Activated T-cell treated with anti-CD3 and anti-CD28 coated beads, Interleukin-2, amount 50 U/mL, for 4 hours (primary cell): ENCODE data around the gene CCDC86. TPM values are rescaled to one million over a fixed set of nuclear protein-coding genes. Genes with fewer than 3 reads are reported as not detected.

Experiments used
- ATAC-seq, 2 donors: fragments of 200-7000 bp; cut with Tn5 transposase; one replicate each; pipeline ENCODE4 v1.10.0; 2021
- DNase-seq: peaks from one replicate; pipeline ENCODE4 v3.0.0-alpha.2; 2020
- H3K27me3 Mint-ChIP-seq: one replicate; pipeline ENCODE4 v1.8.0; 2021; ENCODE audit warnings: low read depth, mixed read lengths
- H3K36me3 Mint-ChIP-seq: one replicate; pipeline ENCODE4 v1.8.0; 2022; ENCODE audit warnings: mixed read lengths; ENCODE audit not compliant: insufficient read depth
- H3K4me1 Mint-ChIP-seq: one replicate; pipeline ENCODE4 v1.8.0; 2021; ENCODE audit warnings: low read depth, mixed read lengths
- H3K4me3 Mint-ChIP-seq: one replicate; pipeline ENCODE4 v1.8.0; 2021; ENCODE audit warnings: mild to moderate bottlenecking, moderate library complexity, mixed read lengths
- H3K9me3 Mint-ChIP-seq: one replicate; pipeline ENCODE4 v1.8.0; 2021; ENCODE audit warnings: mixed read lengths
- total RNA-seq, 3 donors: library from RNA; stranded (reverse); gene quantifications; one replicate each; pipeline ENCODE4 v1.2.1, GENCODE V29; 2021

Gene CCDC86
- total RNA-seq, 3 donors from 2014 or later: 182 to 218 (median 190) TPM

DNA sequence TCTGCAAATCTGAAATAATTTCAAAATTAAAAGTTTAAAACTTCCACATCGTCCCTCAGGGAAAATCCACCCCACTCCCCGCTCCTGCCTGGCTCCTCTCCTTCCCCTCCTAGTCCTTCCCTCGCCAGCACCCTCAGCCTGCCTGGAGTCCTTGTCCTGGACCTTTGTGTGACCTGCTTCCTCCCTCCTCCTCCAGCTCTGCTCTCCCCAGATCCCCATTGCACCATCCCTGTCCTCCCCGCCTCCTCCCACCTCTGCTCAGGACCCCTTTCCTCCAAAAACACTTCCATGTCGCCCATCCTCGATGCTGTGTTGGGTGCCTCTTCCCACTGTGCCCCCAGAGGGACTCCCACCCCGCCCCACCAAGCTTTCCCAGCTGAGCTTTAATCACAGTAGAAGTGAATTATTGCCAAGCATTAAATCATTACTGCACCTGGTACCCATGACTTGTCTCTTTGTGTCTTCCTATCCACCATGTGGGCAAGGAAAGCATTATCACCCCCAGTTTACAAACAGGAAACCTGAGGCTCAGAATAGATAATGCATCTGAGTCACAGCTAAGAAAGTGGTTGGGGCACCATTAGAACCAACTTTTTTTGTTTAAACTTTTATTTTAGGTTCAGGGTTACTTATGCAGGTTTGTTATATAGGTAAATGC, 23.1 kb downstream of the CCDC86 start:
- no peak for DNase-seq
- no peaks in the 10 kb centered on the region for H3K36me3 Mint-ChIP-seq
- no peaks in the 10 kb centered on the region for H3K9me3 Mint-ChIP-seq
- ATAC-seq: peak in 1 of 2 donors; percentile 37
- H3K4me1 Mint-ChIP-seq: no peaks in the 10 kb centered on the region
- H3K27me3 Mint-ChIP-seq: no peaks in the 10 kb centered on the region
- H3K4me3 Mint-ChIP-seq: no peak overlapping the region

- ATAC-seq (no peak), DNase-seq (no peak)
- no peaks in the 10 kb centered on the region for H3K27me3 Mint-ChIP-seq
- H3K36me3 Mint-ChIP-seq: no peaks in the 10 kb centered on the region
- no peaks in the 10 kb centered on the region for H3K9me3 Mint-ChIP-seq
- no peak within 1 kb of the TSS for H3K4me3 Mint-ChIP-seq
- H3K4me1 Mint-ChIP-seq: peaks cover 8% of the 10 kb centered on the region
Observed at GRCh38 chr11:60866911-60867870, 25.3 kb downstream of the CCDC86 start, which contains the start of gene ZP1. Gene ZP1 (plus strand): TSS chr11:60867542. CDS start chr11:60867562, 20 bp downstream.

DNA sequence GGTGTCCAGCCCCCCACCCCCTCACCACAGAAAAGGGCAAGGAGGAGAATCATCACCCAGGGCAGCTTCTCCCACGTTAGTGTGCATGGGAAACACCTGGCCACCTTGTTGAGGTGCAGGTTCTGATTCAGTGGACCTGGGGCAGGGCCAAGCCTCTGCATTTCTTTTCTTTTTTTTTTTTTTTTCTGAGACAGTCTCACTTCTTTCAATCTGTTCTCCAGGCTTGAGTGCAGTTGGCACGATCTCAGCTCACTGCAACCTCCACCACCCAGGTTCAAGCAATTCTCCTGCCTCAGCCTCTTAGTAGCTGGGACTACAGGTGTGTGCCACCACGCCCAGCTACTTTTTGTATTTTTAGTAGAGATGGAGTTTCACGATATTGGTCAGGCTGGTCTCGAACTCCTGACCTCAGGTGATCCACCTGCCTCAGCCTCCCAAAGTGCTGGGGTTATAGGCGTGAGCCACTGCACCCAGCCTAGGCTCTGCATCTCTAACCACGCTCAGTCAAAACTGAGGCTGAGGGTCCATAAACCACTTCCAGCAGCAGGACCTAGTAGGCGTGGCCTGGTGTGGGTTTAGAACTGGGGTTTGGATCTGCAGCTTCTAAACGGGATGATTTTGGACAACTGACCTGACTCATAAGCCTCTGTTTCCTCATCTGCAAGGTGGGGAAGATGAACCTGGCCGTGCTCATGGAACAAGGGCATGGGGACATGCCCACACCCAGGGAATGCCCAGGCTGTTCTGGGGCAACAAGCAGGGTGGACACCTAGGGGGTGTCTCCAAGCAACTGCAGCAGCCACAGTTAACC, 26.2 kb downstream of the CCDC86 start:
- Mint-ChIP-seq H3K36me3 (no peaks in the 10 kb centered on the region), H3K27me3 (no peaks in the 10 kb centered on the region), H3K9me3 (no peaks in the 10 kb centered on the region), H3K4me3 (no peak overlapping the region), H3K4me1 (peaks cover 10% of the 10 kb centered on the region)
- no peak for ATAC-seq
- DNase-seq: no peak

GRCh38 chr11:60868682-60869450, 27.0 kb downstream of the CCDC86 start:
- Mint-ChIP-seq H3K4me1 (peaks cover 13% of the 10 kb centered on the region), H3K9me3 (no peaks in the 10 kb centered on the region), H3K27me3 (no peaks in the 10 kb centered on the region), H3K36me3 (no peaks in the 10 kb centered on the region), H3K4me3 (no peak overlapping the region)
- DNase-seq (no peak), ATAC-seq (no peak)

DNA sequence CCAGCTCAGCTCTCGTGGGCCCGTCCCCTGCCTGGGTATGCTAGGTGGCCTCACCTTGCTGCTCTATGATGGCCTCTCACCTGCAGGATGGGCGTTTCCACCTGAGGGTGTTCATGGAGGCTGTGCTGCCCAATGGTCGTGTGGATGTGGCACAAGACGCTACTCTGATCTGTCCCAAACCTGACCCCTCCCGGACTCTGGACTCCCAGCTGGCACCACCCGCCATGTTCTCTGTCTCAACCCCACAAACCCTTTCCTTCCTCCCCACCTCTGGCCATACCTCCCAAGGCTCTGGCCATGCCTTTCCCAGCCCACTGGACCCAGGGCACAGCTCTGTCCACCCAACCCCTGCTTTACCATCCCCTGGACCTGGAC, 27.5 kb downstream of the CCDC86 start:
- H3K36me3 Mint-ChIP-seq: no peaks in the 10 kb centered on the region
- H3K27me3 Mint-ChIP-seq: no peaks in the 10 kb centered on the region

DNA sequence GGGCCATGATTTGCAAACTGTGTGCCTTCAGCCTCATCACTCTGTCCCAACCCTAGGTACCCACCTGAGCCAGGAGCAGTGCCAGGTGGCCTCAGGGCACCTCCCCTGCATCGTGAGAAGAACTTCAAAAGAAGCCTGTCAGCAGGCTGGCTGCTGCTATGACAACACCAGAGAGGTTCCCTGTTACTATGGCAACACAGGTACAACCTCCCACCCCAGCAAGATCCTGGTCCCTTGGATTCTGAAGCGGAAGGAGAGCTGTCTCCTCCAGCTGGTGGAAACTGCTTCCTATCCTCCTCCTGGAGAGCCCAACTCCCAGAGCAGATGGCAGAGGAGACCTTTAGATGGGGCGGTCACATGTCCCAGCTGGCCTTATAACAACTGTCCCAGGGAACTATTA, 28.4 kb downstream of the CCDC86 start:
- no peaks in the 10 kb centered on the region for H3K27me3 Mint-ChIP-seq
- H3K4me1 Mint-ChIP-seq: peaks cover 13% of the 10 kb centered on the region
- DNase-seq (no peak), ATAC-seq (no peak)
- no peak overlapping the region for H3K4me3 Mint-ChIP-seq
- no peaks in the 10 kb centered on the region for H3K9me3 Mint-ChIP-seq
- no peaks in the 10 kb centered on the region for H3K36me3 Mint-ChIP-seq

More for the DNA sequence above, 27.5 kb downstream of the CCDC86 start:
- no peak for DNase-seq
- ATAC-seq: no peak
- Mint-ChIP-seq H3K9me3 (no peaks in the 10 kb centered on the region), H3K4me1 (peaks cover 13% of the 10 kb centered on the region), H3K4me3 (no peak overlapping the region)

DNA sequence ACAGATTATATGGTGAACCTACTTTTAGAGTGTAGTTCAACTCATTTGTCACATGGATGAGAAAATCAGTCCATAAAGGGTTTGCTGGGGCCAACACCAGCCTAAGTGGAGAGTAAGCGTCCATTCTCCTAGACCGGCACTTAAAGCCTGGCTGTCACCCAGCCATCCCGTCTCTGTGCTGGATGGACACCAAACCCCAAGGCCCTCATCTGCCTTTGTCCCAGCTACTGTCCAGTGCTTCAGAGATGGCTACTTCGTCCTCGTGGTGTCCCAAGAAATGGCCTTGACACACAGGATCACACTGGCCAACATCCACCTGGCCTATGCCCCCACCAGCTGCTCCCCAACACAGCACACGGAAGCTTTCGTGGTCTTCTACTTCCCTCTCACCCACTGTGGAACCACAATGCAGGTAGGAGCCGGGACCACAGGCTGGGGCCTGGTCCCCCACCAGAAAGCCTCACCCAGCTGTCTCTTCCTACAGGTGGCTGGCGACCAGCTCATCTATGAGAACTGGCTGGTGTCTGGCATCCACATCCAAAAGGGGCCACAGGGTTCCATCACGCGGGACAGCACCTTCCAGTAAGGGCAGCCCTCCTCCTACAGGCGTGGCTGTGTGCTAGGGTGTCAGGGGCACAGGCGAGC, 28.9 kb downstream of the CCDC86 start:
- Mint-ChIP-seq H3K4me1 (peaks cover 13% of the 10 kb centered on the region), H3K27me3 (no peaks in the 10 kb centered on the region)
- DNase-seq: no peak

DNA sequence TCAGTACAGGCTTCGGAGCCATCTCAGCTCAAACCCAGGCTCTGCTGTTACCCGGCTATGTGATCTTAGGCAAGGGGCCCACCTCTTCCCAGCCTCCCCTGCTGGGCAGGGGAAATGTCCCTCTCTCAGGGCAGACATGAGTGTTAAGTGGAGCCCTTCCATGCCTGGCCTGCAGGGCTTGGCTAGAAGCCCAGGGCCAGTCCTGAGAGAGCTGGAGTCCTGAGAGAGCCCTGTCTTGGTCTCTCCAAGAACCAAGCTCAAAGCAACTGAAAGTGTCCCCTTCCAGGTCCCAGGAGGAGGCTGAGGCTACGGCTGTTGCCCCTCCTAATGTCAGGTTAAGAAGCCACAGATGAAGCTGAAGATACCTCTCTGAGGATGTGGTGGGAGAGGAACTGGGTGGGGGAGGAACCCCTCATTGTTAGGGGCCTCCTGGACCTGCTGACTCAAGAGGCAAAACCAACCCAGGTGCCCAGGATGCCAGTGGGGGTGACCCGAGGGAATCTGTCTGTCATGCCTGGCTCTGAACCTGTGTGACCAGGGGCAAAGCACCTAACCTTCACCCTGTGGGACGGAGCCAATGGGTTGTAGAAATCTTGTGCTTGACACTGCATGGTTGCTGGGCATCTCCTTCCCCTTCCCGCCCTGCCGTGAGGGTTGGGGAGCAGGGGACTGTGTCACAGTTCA, 29.6 kb downstream of the CCDC86 start:
- no peak for DNase-seq
- no peaks in the 10 kb centered on the region for H3K9me3 Mint-ChIP-seq
- no peak overlapping the region for H3K4me3 Mint-ChIP-seq
- H3K4me1 Mint-ChIP-seq: peaks cover 13% of the 10 kb centered on the region
- H3K36me3 Mint-ChIP-seq: no peaks in the 10 kb centered on the region
- ATAC-seq: peak; percentile 13 to 42
- H3K27me3 Mint-ChIP-seq: no peaks in the 10 kb centered on the region

More for the DNA sequence above, 28.9 kb downstream of the CCDC86 start:
- Mint-ChIP-seq H3K9me3 (no peaks in the 10 kb centered on the region), H3K36me3 (no peaks in the 10 kb centered on the region), H3K4me3 (no peak overlapping the region)
- ATAC-seq: peak in 1 of 2 donors; percentile 12

GRCh38 chr11:60872124-60872960, 30.4 kb downstream of the CCDC86 start:
- DNase-seq (no peak), ATAC-seq (no peak)
- no peaks in the 10 kb centered on the region for H3K27me3 Mint-ChIP-seq
- peaks cover 3% of the 10 kb centered on the region for H3K36me3 Mint-ChIP-seq
- H3K4me1 Mint-ChIP-seq: peaks cover 13% of the 10 kb centered on the region
- H3K9me3 Mint-ChIP-seq: no peaks in the 10 kb centered on the region
- no peak overlapping the region for H3K4me3 Mint-ChIP-seq

DNA sequence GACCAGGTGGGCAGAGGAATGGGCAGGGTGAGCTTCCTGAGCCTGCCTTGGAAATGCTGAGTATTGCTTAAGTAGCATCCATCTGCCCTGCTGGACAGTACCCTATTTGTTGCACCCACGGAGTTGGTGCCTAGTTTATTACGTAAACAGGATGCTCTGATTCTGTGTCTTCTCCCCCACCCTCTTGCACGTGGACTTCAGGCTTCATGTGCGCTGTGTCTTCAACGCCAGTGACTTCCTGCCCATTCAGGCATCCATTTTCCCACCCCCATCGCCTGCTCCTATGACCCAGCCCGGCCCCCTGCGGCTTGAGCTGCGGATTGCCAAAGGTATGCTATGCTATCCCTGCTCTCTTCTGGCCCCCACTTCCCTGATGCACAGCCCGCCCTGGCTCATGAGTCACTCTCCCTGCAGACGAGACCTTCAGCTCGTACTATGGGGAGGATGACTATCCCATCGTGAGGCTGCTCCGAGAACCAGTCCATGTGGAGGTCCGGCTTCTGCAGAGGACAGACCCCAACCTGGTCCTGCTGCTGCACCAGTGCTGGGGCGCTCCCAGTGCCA, 31.1 kb downstream of the CCDC86 start:
- Mint-ChIP-seq H3K36me3 (peaks cover 8% of the 10 kb centered on the region), H3K4me3 (no peak overlapping the region), H3K27me3 (no peaks in the 10 kb centered on the region), H3K4me1 (peaks cover 13% of the 10 kb centered on the region), H3K9me3 (no peaks in the 10 kb centered on the region)
- no peak for ATAC-seq
- no peak for DNase-seq

- Mint-ChIP-seq H3K36me3 (peaks cover 10% of the 10 kb centered on the region), H3K27me3 (no peaks in the 10 kb centered on the region), H3K4me3 (no peak overlapping the region), H3K4me1 (peaks cover 13% of the 10 kb centered on the region), H3K9me3 (no peaks in the 10 kb centered on the region)
- ATAC-seq (no peak), DNase-seq (no peak)
Observed at GRCh38 chr11:60873533-60873932, 31.6 kb downstream of the CCDC86 start.
